ENCODE measurements around the gene RPTOR. TPM values are rescaled to one million over a fixed set of nuclear protein-coding genes. Genes with fewer than 3 reads are reported as not detected.

RPTOR gene
- total RNA-seq, 2 experiments from 2014 or later = 48.1 to 87.8 TPM

- H3K27ac ChIP-seq (ENCODE audit: low read depth, low read length, poor library complexity, severe bottlenecking) = no peak overlapping the region
- POLR2A ChIA-PET = no interaction called here
- H3K9me2 ChIP-seq (ENCODE audit: insufficient read depth, low read length) = no peaks in the 10 kb centered on the region
- intact Hi-C loops (cut with micrococcal nuclease; ENCODE audit: unreplicated experiment) = no loop called here
- DNase-seq (ENCODE audit: low spot score) = no peak
- H3K4me3 ChIP-seq (ENCODE audit: low read depth, low read length, poor library complexity, severe bottlenecking) = no peak overlapping the region
- no peak overlapping the region for H2AFZ ChIP-seq (ENCODE audit: low read length)
- no peak overlapping the region for H3K4me2 ChIP-seq (ENCODE audit: low read length)
- H3K36me3 ChIP-seq (ENCODE audit: insufficient read depth, low read length) = no peaks in the 10 kb centered on the region
- BruUV-seq (replicated peaks) = no TSS peak
- H3K79me2 ChIP-seq (ENCODE audit: insufficient read depth, low read depth, low read length) = no peaks in the 10 kb centered on the region
- TF ChIP-seq EZH2phosphoT487 (IDR thresholded peaks at IDR 0.05; ENCODE audit: borderline replicate concordance, low read depth, low read length) (no peak), CTCF (conservative IDR thresholded peaks at IDR 0.05; ENCODE audit: low read length) (no peak)
- H3K9me3 ChIP-seq (ENCODE audit: low read length) = no peaks in the 10 kb centered on the region
- no peaks in the 10 kb centered on the region for H4K20me1 ChIP-seq (ENCODE audit: insufficient read depth, low read length)
- CTCF ChIA-PET (ENCODE audit: unreplicated experiment) = interaction anchor here (1.2 kb wide), 1 partner anchor 15 kb away, joined by 3 read pairs; no protein-coding TSS in a partner anchor
- H3K4me1 ChIP-seq (ENCODE audit: insufficient read depth, low read length, poor library complexity, severe bottlenecking) = no peaks in the 10 kb centered on the region
These were observed 411.9 kb downstream of the RPTOR start for GRCh38 chr17:80956321-80957190.

DNA sequence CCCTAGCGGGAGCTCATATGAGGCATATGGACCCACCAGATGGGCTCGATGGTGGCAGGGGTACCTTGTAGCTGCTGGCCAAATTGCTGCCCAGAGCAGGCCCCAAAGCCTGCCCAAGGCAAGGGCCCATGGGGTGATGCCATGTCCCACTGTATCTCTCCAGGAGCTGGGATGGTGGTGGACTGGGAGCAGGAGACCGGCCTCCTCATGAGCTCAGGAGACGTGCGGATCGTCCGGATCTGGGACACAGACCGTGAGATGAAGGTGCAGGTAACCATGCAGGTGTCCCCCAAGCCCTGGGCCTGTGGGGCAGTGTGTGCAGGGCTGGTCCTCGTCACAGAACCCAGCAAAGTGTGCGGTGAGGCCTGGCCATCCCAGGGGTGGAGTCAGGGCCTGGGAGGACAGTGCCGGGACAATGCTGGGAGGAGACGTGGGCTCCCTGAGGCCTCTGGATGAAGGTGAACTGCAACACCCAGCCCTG, 412.9 kb downstream of the RPTOR start:
- no peaks in the 10 kb centered on the region for H3K9me3 ChIP-seq (ENCODE audit: low read length)
- no peaks in the 10 kb centered on the region for H3K4me1 ChIP-seq (ENCODE audit: insufficient read depth, low read length, poor library complexity, severe bottlenecking)
- H4K20me1 ChIP-seq (ENCODE audit: insufficient read depth, low read length) = no peaks in the 10 kb centered on the region
- H3K27ac ChIP-seq (ENCODE audit: low read depth, low read length, poor library complexity, severe bottlenecking) = no peak overlapping the region
- no peak overlapping the region for H3K4me3 ChIP-seq (ENCODE audit: low read depth, low read length, poor library complexity, severe bottlenecking)
- no peaks in the 10 kb centered on the region for H3K36me3 ChIP-seq (ENCODE audit: insufficient read depth, low read length)
- BruUV-seq (replicated peaks) = no TSS peak
- ChIA-PET CTCF (ENCODE audit: unreplicated experiment) (interaction anchor here (1.2 kb wide), 1 partner anchor 16 kb away, joined by 3 read pairs; no protein-coding TSS in a partner anchor), POLR2A (no interaction called here)
- TF ChIP-seq CTCF (conservative IDR thresholded peaks at IDR 0.05; ENCODE audit: low read length) (no peak), EZH2phosphoT487 (IDR thresholded peaks at IDR 0.05; ENCODE audit: borderline replicate concordance, low read depth, low read length) (no peak)
- no peak overlapping the region for H2AFZ ChIP-seq (ENCODE audit: low read length)
- H3K9me2 ChIP-seq (ENCODE audit: insufficient read depth, low read length) = no peaks in the 10 kb centered on the region
- no peak overlapping the region for H3K4me2 ChIP-seq (ENCODE audit: low read length)
- intact Hi-C loops (cut with micrococcal nuclease; ENCODE audit: unreplicated experiment) = no loop called here
- no peak for DNase-seq (ENCODE audit: low spot score)
- H3K79me2 ChIP-seq (ENCODE audit: insufficient read depth, low read depth, low read length) = no peaks in the 10 kb centered on the region

Measured in OCI-LY7 (cell line).